Measurements from ENCODE around the gene RAD51B. TPM values are rescaled to one million over a fixed set of nuclear protein-coding genes. Genes with fewer than 3 reads are reported as not detected.

RAD51B gene
- total RNA-seq, 1 experiment from 2014 or later: 16.7 TPM

DNA sequence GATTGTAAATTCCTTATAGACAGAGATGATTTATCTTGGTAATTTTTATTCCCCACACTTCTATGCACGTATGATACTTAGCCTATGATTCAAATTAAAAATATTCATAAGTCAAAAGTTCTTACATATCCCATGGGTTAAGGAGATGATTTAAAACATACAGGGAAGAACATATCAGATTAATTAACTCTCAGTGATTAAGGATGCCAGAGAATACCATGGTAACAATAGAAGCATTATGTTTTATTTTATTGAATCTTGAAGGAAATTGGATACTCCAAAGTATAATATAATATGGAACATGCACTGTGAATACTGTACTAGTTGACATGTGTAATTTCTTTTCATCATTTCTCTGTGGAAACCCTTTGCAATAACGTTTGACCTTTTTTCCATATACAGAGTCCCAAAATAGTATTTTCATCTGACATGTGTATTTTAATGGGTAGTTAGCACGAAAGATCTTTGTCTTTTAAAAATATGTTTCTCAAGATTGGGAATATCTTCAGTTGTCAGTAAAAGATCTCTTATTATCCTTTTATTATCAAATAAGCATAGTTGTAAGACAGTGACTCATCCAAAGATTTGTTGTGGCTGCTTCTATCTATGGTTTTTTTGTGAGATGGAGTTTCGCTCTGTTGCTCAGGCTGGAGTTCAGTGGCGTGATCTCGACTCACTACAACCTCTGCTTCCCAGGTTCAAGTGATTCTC lies 166.7 kb downstream of the RAD51B start:
- Histone ChIP-seq H2BK5ac (ENCODE audit: insufficient read length, low read length) (no peak overlapping the region), H3K18ac (ENCODE audit: insufficient read length, low read depth, low read length) (no peak overlapping the region), H2AFZ (ENCODE audit: low read length) (no peak overlapping the region), H3K27me3 (ENCODE audit: insufficient read depth, low read length) (no peaks in the 10 kb centered on the region), H2BK120ac (ENCODE audit: low read depth, low read length, poor library complexity, severe bottlenecking) (no peak overlapping the region), H3K4me2 (ENCODE audit: insufficient read depth, insufficient read length, low read length) (no peak overlapping the region), H4K20me1 (ENCODE audit: control insufficient read depth, insufficient read depth, insufficient read length) (no peaks in the 10 kb centered on the region), H3K14ac (ENCODE audit: insufficient read depth, low read length) (no peak overlapping the region), H4K8ac (replicated peaks; ENCODE audit: insufficient read length, low read depth, low read length) (no peak overlapping the region), H3K79me1 (ENCODE audit: insufficient read depth, low read depth, low read length, poor library complexity, severe bottlenecking) (no peaks in the 10 kb centered on the region), H3T11ph (ENCODE audit: low read length) (no peak overlapping the region), H2BK15ac (ENCODE audit: low read depth, low read length) (no peak overlapping the region), H3K27ac (ENCODE audit: insufficient read length, low read depth, low read length) (no peak overlapping the region), H2BK20ac (ENCODE audit: low read depth, low read length, poor library complexity, severe bottlenecking) (no peak overlapping the region), H4K91ac (ENCODE audit: insufficient read length, low read depth, low read length) (no peak overlapping the region), H3K23me2 (ENCODE audit: insufficient read length, low read depth, low read length, poor library complexity, severe bottlenecking) (no peaks in the 10 kb centered on the region), H2BK12ac (ENCODE audit: insufficient read length, low read depth, low read length) (no peak overlapping the region), H3K9ac (ENCODE audit: extremely low read depth, insufficient read length, low read length) (no peak overlapping the region), H3K4me1 (ENCODE audit: insufficient read depth, low read length) (no peaks in the 10 kb centered on the region), H3K56ac (ENCODE audit: insufficient read length, low read depth, low read length) (no peak overlapping the region), H3K4ac (ENCODE audit: low read depth, low read length) (no peak overlapping the region), H3K79me2 (ENCODE audit: insufficient read depth, low read length) (no peaks in the 10 kb centered on the region), H4K5ac (ENCODE audit: insufficient read length, low read depth, low read length) (no peak overlapping the region), H3K23ac (ENCODE audit: insufficient read length, low read depth, low read length) (no peak overlapping the region), H3K9me3 (ENCODE audit: control insufficient read depth, low read depth, low read length) (no peaks in the 10 kb centered on the region), H2AK5ac (ENCODE audit: insufficient read length, low read length) (no peak overlapping the region)
- Mint-ChIP-seq H3K4me1 (peaks cover 0 to 11% of the 10 kb centered on the region in 2 experiments; a peak in 3 of 4 replicates), H3K36me3 (ENCODE audit: insufficient read depth in 1 of 3, low read depth in 3 of 3) (no peaks in the 10 kb centered on the region; a peak in 2 of 7 replicates), H3K9me3 (no peaks in the 10 kb centered on the region), H3K27me3 (ENCODE audit: low read depth) (no peaks in the 10 kb centered on the region), H3K27ac (0 out of 7 replicates have a peak overlapping the region, but pooled peaks of 1 of the 3 experiments have one; percentile 48), H3K4me3 (no peak overlapping the region)
- no peak for TF ChIP-seq CTCF (conservative IDR thresholded peaks at IDR 0.05)
- no CpG with 5 or more reads among the region's 6 CpGs for WGBS (ENCODE audit: extremely low coverage, insufficient read length, low lambda C conversion rate)
- DNase-seq: no peak
